NOMO-1 (cell line): Measurements from ENCODE around the gene UQCRHL.

Experiments used
- DNase-seq, 2 experiments: peaks; one replicate each; lab custom pipeline; 2025; ENCODE audit not compliant: unreplicated experiment in 2 of 2; lab: John Stamatoyannopoulos, UW

Gene UQCRHL

GRCh38 chr1:15799004-15799867 lies 8.2 kb downstream of the UQCRHL start:
- DNase-seq, result no peak

- DNase-seq, result no peak
These were observed 9.6 kb downstream of the UQCRHL start for GRCh38 chr1:15797614-15798390.

GRCh38 chr1:15796086-15796462 lies 11.4 kb downstream of the UQCRHL start:
- no peak for DNase-seq

- peak in 1 of 2 experiments; percentile 53 for DNase-seq
These were observed 18.7 kb downstream of the UQCRHL start for GRCh38 chr1:15788624-15789301.

GRCh38 chr1:15786581-15786980 lies 20.9 kb downstream of the UQCRHL start:
- no peak for DNase-seq

GRCh38 chr1:15785683-15786082 lies 21.8 kb downstream of the UQCRHL start:
- no peak for DNase-seq

- DNase-seq, result no peak
These were observed 29.3 kb downstream of the UQCRHL start for GRCh38 chr1:15777909-15778707.

GRCh38 chr1:15775706-15776105 lies 31.7 kb downstream of the UQCRHL start:
- no peak for DNase-seq

- DNase-seq, result no peak
These were observed 35.5 kb downstream of the UQCRHL start for GRCh38 chr1:15771836-15772515.

GRCh38 chr1:15770313-15770962 lies 37.0 kb downstream of the UQCRHL start:
- no peak for DNase-seq

- DNase-seq, result no peak
These were observed 39.1 kb downstream of the UQCRHL start for GRCh38 chr1:15768388-15768787.

- no peak for DNase-seq
These were observed 39.5 kb downstream of the UQCRHL start for GRCh38 chr1:15767941-15768340.

GRCh38 chr1:15765495-15766194 lies 41.8 kb downstream of the UQCRHL start:
- DNase-seq, result no peak

- DNase-seq, result no peak
These were observed 42.6 kb downstream of the UQCRHL start for GRCh38 chr1:15764890-15765289.

GRCh38 chr1:15764269-15764764 lies 43.1 kb downstream of the UQCRHL start:
- DNase-seq, result no peak

- no peak for DNase-seq
These were observed 44.9 kb downstream of the UQCRHL start for GRCh38 chr1:15762546-15762945.

GRCh38 chr1:15761366-15762128 lies 45.9 kb downstream of the UQCRHL start:
- no peak for DNase-seq
